IMR-90 (cell line): ENCODE data around the gene ANO4. TPM values are rescaled to one million over a fixed set of nuclear protein-coding genes. Genes with fewer than 3 reads are reported as not detected.

ENCODE experiments used
- ATAC-seq: fragments of 200-7000 bp; cut with Tn5 transposase; 2 replicates; pipeline ENCODE4 v1.9.1; 2020; ENCODE audit warnings: low read depth, mild to moderate bottlenecking, moderate library complexity
- BruUV-seq: library from RNA; stranded (reverse); fragments of 400-500 nt; replicated peaks from 2 replicates; lab custom pipeline; 2021; lab: Mats Ljungman, UMichigan
- CTCF ChIA-PET: fragments of 300-600 bp; formaldehyde crosslinking; extraction: SDS; loops from one replicate; lab custom pipeline; 2021; ENCODE audit warnings: antibody characterized with exemption; lab: Yijun Ruan, JAX
- POLR2A ChIA-PET: fragments of 300-600 bp; sonication (Branson Sonifier 250); formaldehyde crosslinking; loops from one replicate; lab custom pipeline; 2022; ENCODE audit warnings: antibody characterized with exemption; ENCODE audit not compliant: unreplicated experiment; lab: Charles Lee
- DNase-seq: peaks from one replicate; pipeline ENCODE4 v3.0.0; 2013
- H2AFZ ChIP-seq: replicated peaks from 2 replicates; pipeline ENCODE3; 2013; ENCODE audit warnings: low read length, mild to moderate bottlenecking; ENCODE audit not compliant: poor library complexity
- H2AK5ac ChIP-seq: 2 replicates; pipeline ENCODE4 v1.6.1; 2013; ENCODE audit warnings: low read depth, low read length, inconsistent platforms
- H2AK9ac ChIP-seq: replicated peaks from 2 replicates; pipeline ENCODE3; 2013; ENCODE audit warnings: mild to moderate bottlenecking, low read depth, low read length, moderate library complexity; ENCODE audit not compliant: poor library complexity
- H2BK120ac ChIP-seq: 2 replicates; pipeline ENCODE4 v1.6.1; 2013; ENCODE audit warnings: low read depth, low read length, inconsistent platforms
- H2BK15ac ChIP-seq: 3 replicates; pipeline ENCODE4 v1.6.1; 2013; ENCODE audit warnings: low read depth, low read length, inconsistent platforms
- H2BK20ac ChIP-seq: 2 replicates; pipeline ENCODE4 v1.6.1; 2013; ENCODE audit warnings: low read depth, mild to moderate bottlenecking, inconsistent platforms, low read length, moderate library complexity
- H2BK5ac ChIP-seq: 2 replicates; pipeline ENCODE4 v1.6.1; 2013; ENCODE audit warnings: mild to moderate bottlenecking, low read depth, low read length, inconsistent platforms; ENCODE audit not compliant: poor library complexity, severe bottlenecking
- H3K14ac ChIP-seq: replicated peaks from 2 replicates; pipeline ENCODE4 v1.6.1; 2013; ENCODE audit warnings: low read depth, low read length, inconsistent platforms
- H3K18ac ChIP-seq: 2 replicates; pipeline ENCODE4 v1.6.1; 2013; ENCODE audit warnings: low read depth, low read length, control low read depth
- H3K23ac ChIP-seq: 2 replicates; pipeline ENCODE4 v1.6.1; 2013; ENCODE audit warnings: low read depth, low read length, inconsistent platforms
- H3K27ac ChIP-seq: 2 replicates; pipeline ENCODE4 v1.5.1; 2013; ENCODE audit warnings: mild to moderate bottlenecking, control low read depth, low read length; ENCODE audit not compliant: insufficient read depth
- H3K27me3 ChIP-seq: 2 replicates; pipeline ENCODE4 v1.6.1; 2013; ENCODE audit warnings: low read length; ENCODE audit not compliant: control insufficient read depth, insufficient read depth
- H3K36me3 ChIP-seq: 2 replicates; pipeline ENCODE4 v1.6.1; 2013; ENCODE audit warnings: low read length, mixed read lengths; ENCODE audit not compliant: control insufficient read depth, insufficient read depth
- H3K4ac ChIP-seq: 2 replicates; pipeline ENCODE4 v1.6.1; 2013; ENCODE audit warnings: low read depth, low read length, inconsistent platforms
- H3K4me1 ChIP-seq: 2 replicates; pipeline ENCODE4 v1.6.1; 2013; ENCODE audit warnings: low read length, mixed read lengths; ENCODE audit not compliant: control insufficient read depth, insufficient read depth
- H3K4me2 ChIP-seq: 2 replicates; pipeline ENCODE4 v1.6.1; 2013; ENCODE audit warnings: low read depth, mild to moderate bottlenecking, control low read depth, low read length, moderate library complexity
- H3K4me3 ChIP-seq: 2 replicates; pipeline ENCODE4 v1.5.1; 2013; ENCODE audit warnings: low read depth, mild to moderate bottlenecking, control low read depth, low read length, moderate library complexity; ENCODE audit not compliant: insufficient read depth
- H3K56ac ChIP-seq: 2 replicates; pipeline ENCODE4 v1.6.1; 2013; ENCODE audit warnings: low read length, inconsistent platforms; ENCODE audit not compliant: insufficient read depth; ENCODE audit errors: extremely low read depth
- H3K79me1 ChIP-seq, 2 experiments: 2 replicates each; pipeline ENCODE4 v1.6.1; 2013; ENCODE audit warnings: low read length in 2 of 2, inconsistent platforms in 1 of 2, low read depth in 1 of 2
- H3K9ac ChIP-seq: 2 replicates; pipeline ENCODE4 v1.6.1; 2013; ENCODE audit warnings: low read depth, low read length, control low read depth
- H3K9me1 ChIP-seq: 2 replicates; pipeline ENCODE4 v1.6.1; 2013; ENCODE audit warnings: low read length, inconsistent platforms; ENCODE audit not compliant: insufficient read depth
- H3K9me3 ChIP-seq: 2 replicates; pipeline ENCODE4 v1.6.1; 2013; ENCODE audit warnings: low read length; ENCODE audit not compliant: control insufficient read depth, insufficient read depth
- H4K20me1 ChIP-seq: 2 replicates; pipeline ENCODE4 v1.6.1; 2013; ENCODE audit warnings: low read length, inconsistent platforms; ENCODE audit not compliant: insufficient read depth
- H4K5ac ChIP-seq: 2 replicates; pipeline ENCODE4 v1.6.1; 2013; ENCODE audit warnings: mild to moderate bottlenecking, low read depth, low read length, control low read depth
- H4K8ac ChIP-seq, 2 experiments: 2 replicates each; pipeline ENCODE4 v1.6.1; 2013; ENCODE audit warnings: low read depth in 2 of 2, low read length in 2 of 2, control low read depth in 1 of 2, inconsistent platforms in 1 of 2
- H4K91ac ChIP-seq: 2 replicates; pipeline ENCODE4 v1.6.1; 2013; ENCODE audit warnings: low read depth, low read length, inconsistent platforms; ENCODE audit not compliant: insufficient read depth
- BHLHE40 ChIP-seq: fragments of 150-350 bp; IDR thresholded peaks from 2 replicates; pipeline ENCODE4 v1.6.1; 2016; ENCODE audit warnings: mild to moderate bottlenecking, low read depth, low read length
- FOS ChIP-seq: fragments of 150-350 bp; IDR thresholded peaks from 2 replicates; pipeline ENCODE4 v1.6.1; 2016; ENCODE audit warnings: low read depth, low read length
- MXI1 ChIP-seq: IDR thresholded peaks from 2 replicates; pipeline ENCODE4 v1.6.1; 2012; ENCODE audit warnings: low read depth, mild to moderate bottlenecking, low read length, moderate library complexity, borderline replicate concordance
- NFE2L2 ChIP-seq: fragments of 150-350 bp; IDR thresholded peaks from 2 replicates; pipeline ENCODE4 v1.6.1; 2016; ENCODE audit warnings: low read depth, mild to moderate bottlenecking, low read length
- RAD21 ChIP-seq: IDR thresholded peaks from 2 replicates; pipeline ENCODE4 v1.6.1; 2012; ENCODE audit warnings: low read length, improper control_type of control experiment
- WGBS, 2 experiments: methylation state at CpG; one replicate each; pipeline versions ENCODE4 v1.1.5 to v1.1.7; 2013; ENCODE audit warnings: missing lambda C conversion rate in 2 of 2; ENCODE audit not compliant: insufficient read length in 1 of 2; ENCODE audit errors: extremely low coverage in 2 of 2; 5-methylcytosine and 5-hydroxymethylcytosine counted together
- dilution Hi-C: fragments of 300-500 bp; cut with HindIII; formaldehyde crosslinking; loops from one replicate; pipeline ENCODE4 v1.14.3; 2018; ENCODE audit warnings: low sequenced_read_pairs; ENCODE audit not compliant: unreplicated experiment
- in situ Hi-C: fragments of 300-500 bp; cut with MboI; formaldehyde crosslinking; loops from 3 replicates; pipeline ENCODE4 v1.14.3; 2019; ENCODE audit warnings: low sequenced_read_pairs, inconsistent platforms, mixed read lengths
- intact Hi-C: fragments of 100-400 bp; cut with micrococcal nuclease; formaldehyde crosslinking; loops from 2 replicates; pipeline ENCODE4 v1.10.0; 2022
- polyA plus RNA-seq, 3 experiments: library from polyadenylated mRNA; depleted of rRNA; stranded (reverse); fragments of >200 nt; gene quantifications; 2 replicates each; pipeline ENCODE4 v1.2.3, GENCODE V29; 2012; ENCODE audit warnings: low replicate concordance in 1 of 3
- total RNA-seq: library from RNA; depleted of rRNA; stranded (reverse); fragments of >200 nt; gene quantifications from 2 replicates; pipeline ENCODE4 v1.2.3, GENCODE V29; 2012
- TF ChIP-seq, protein P1 (sequence below): fragments of 150-350 bp; IDR thresholded peaks from 2 replicates; pipeline ENCODE4 v1.6.1; 2016; ENCODE audit warnings: low read depth, mild to moderate bottlenecking, low read length, moderate library complexity, borderline replicate concordance
- TF ChIP-seq, protein P2 (sequence below): fragments of 150-350 bp; IDR thresholded peaks from 2 replicates; pipeline ENCODE4 v1.6.1; 2017; ENCODE audit warnings: mild to moderate bottlenecking, antibody characterized with exemption, low read length, low read depth
- TF ChIP-seq, protein P3 (sequence below): conservative IDR thresholded peaks from 2 replicates; pipeline ENCODE4 v1.5.1; 2012; ENCODE audit warnings: mild to moderate bottlenecking, low read depth, low read length, improper control_type of control experiment

The ANO4 gene
- total and polyA plus RNA-seq, 2 of the 4 experiments (the other 2 are of a cell fraction), result 4.7 to 10.2 TPM

DNA sequence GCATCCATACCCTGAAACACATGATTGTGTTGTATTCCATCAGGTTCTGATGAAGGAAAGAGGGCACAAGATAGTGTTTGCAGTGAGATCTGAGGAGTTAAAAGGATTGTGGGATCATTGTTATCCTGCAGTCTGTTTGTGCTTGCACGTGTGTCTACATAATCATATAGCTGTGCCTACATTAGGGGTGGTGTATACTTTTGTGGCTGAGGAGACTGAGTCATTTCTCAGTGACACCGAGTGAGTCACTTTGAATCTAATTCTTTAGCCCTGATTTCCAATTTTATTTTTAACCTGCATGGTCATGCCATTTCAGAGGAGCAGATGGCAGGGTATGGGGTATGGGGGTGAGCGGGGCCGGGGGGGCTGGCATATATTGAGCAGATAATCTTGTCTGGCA lies 133.2 kb downstream of the ANO4 start:
- Histone ChIP-seq H2AFZ (no peak overlapping the region), H3K4me2 (peak overlapping the region; percentile 25; the same call in 1 of the 2 replicates), H4K8ac (no peak overlapping the region), H3K14ac (no peak overlapping the region; the same call in 1 of the 2 replicates), H3K9me3 (no peaks in the 10 kb centered on the region), H3K18ac (no peak overlapping the region; the same call in 1 of the 2 replicates), H4K91ac (no peak overlapping the region), H3K27me3 (no peaks in the 10 kb centered on the region), H3K23ac (no peak overlapping the region), H3K9me1 (peaks cover 8% of the 10 kb centered on the region; the same call in 1 of the 2 replicates), H2AK5ac (no peak overlapping the region), H2BK5ac (peak overlapping the region; percentile 69), H3K4me3 (no peak overlapping the region), H2BK120ac (no peak overlapping the region), H3K79me1 (0 out of 4 replicates have a peak, but pooled peaks cover 0 to 4% of the 10 kb centered on the region in 2 experiments), H2BK15ac (no peak overlapping the region), H4K5ac (no peak overlapping the region), H3K36me3 (no peaks in the 10 kb centered on the region), H4K20me1 (no peaks in the 10 kb centered on the region), H2BK20ac (peak overlapping the region; percentile 50; the same call in 1 of the 2 replicates), H3K56ac (no peak overlapping the region), H3K4me1 (peaks cover 1% of the 10 kb centered on the region; the same call in 1 of the 2 replicates), H2AK9ac (no peak overlapping the region), H3K9ac (no peak overlapping the region), H3K27ac (no peak overlapping the region), H3K4ac (peak overlapping the region; percentile 15; the same call in 1 of the 2 replicates)
- intact Hi-C loops (no loop called here), dilution Hi-C loops (no loop called here), in situ Hi-C loops (no loop called here)
- WGBS, 2 experiments, result no CpG with 5 or more reads among the region's 4 CpGs
- POLR2A ChIA-PET, result no interaction called here
- TF ChIP-seq RAD21 (peak; percentile 9; the same call in 1 of the 2 replicates), FOS (peak; percentile 87), BHLHE40 (peak; percentile 98), NFE2L2 (peak; percentile 24; the same call in 1 of the 2 replicates), MXI1 (0 out of 2 replicates have a peak, but pooled peaks have one; percentile 50)
- TF ChIP-seq, protein P1, sequence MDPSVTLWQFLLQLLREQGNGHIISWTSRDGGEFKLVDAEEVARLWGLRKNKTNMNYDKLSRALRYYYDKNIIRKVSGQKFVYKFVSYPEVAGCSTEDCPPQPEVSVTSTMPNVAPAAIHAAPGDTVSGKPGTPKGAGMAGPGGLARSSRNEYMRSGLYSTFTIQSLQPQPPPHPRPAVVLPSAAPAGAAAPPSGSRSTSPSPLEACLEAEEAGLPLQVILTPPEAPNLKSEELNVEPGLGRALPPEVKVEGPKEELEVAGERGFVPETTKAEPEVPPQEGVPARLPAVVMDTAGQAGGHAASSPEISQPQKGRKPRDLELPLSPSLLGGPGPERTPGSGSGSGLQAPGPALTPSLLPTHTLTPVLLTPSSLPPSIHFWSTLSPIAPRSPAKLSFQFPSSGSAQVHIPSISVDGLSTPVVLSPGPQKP, result no peak
- TF ChIP-seq, protein P2, sequence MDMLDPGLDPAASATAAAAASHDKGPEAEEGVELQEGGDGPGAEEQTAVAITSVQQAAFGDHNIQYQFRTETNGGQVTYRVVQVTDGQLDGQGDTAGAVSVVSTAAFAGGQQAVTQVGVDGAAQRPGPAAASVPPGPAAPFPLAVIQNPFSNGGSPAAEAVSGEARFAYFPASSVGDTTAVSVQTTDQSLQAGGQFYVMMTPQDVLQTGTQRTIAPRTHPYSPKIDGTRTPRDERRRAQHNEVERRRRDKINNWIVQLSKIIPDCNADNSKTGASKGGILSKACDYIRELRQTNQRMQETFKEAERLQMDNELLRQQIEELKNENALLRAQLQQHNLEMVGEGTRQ, result no peak
- TF ChIP-seq, protein P3, sequence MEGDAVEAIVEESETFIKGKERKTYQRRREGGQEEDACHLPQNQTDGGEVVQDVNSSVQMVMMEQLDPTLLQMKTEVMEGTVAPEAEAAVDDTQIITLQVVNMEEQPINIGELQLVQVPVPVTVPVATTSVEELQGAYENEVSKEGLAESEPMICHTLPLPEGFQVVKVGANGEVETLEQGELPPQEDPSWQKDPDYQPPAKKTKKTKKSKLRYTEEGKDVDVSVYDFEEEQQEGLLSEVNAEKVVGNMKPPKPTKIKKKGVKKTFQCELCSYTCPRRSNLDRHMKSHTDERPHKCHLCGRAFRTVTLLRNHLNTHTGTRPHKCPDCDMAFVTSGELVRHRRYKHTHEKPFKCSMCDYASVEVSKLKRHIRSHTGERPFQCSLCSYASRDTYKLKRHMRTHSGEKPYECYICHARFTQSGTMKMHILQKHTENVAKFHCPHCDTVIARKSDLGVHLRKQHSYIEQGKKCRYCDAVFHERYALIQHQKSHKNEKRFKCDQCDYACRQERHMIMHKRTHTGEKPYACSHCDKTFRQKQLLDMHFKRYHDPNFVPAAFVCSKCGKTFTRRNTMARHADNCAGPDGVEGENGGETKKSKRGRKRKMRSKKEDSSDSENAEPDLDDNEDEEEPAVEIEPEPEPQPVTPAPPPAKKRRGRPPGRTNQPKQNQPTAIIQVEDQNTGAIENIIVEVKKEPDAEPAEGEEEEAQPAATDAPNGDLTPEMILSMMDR, result no peak
- BruUV-seq, result no TSS peak
- ATAC-seq (peak; percentile 91), DNase-seq (peak; percentile 88)
- CTCF ChIA-PET, result no interaction called here
